GM13976 (cell line): ENCODE data around the gene SAPCD2.

Experiments used
- DNase-seq: peaks from one replicate; pipeline ENCODE4 v3.0.0; 2012; ENCODE audit warnings: low spot score
- CTCF ChIP-seq: IDR thresholded peaks from 2 replicates; pipeline ENCODE4 v1.5.1; 2012; ENCODE audit warnings: borderline replicate concordance, mild to moderate bottlenecking; ENCODE audit not compliant: insufficient read depth; ENCODE audit errors: extremely low read depth, missing control alignments, control extremely low read depth
- in situ Hi-C: fragments of 300-500 bp; cut with MboI; formaldehyde crosslinking; loops from one replicate; pipeline ENCODE4 v1.12.0; 2022; ENCODE audit warnings: low sequenced_read_pairs, mixed read lengths, inconsistent platforms; ENCODE audit not compliant: unreplicated experiment

SAPCD2 gene

GRCh38 chr9:137082222-137082924 is 12.0 kb upstream of the SAPCD2 start:
- in situ Hi-C loops = no loop called here
- no peak for TF ChIP-seq CTCF
- DNase-seq = no peak

- no peak for TF ChIP-seq CTCF
- in situ Hi-C loops = no loop called here
- DNase-seq = no peak
These were observed 10.1 kb upstream of the SAPCD2 start for GRCh38 chr9:137080260-137081122.

GRCh38 chr9:137079401-137079787 is 9.0 kb upstream of the SAPCD2 start:
- TF ChIP-seq CTCF = no peak
- in situ Hi-C loops = no loop called here

GRCh38 chr9:137078701-137079400 is 8.5 kb upstream of the SAPCD2 start:
- DNase-seq = no peak
- no peak for TF ChIP-seq CTCF
- in situ Hi-C loops = no loop called here

More at GRCh38 chr9:137079401-137079787, 9.0 kb upstream of the SAPCD2 start:
- no peak for DNase-seq

- DNase-seq = peak; percentile 54
- TF ChIP-seq CTCF = no peak
- in situ Hi-C loops = no loop called here
These were observed 7.7 kb upstream of the SAPCD2 start for GRCh38 chr9:137077758-137078693.

- TF ChIP-seq CTCF = no peak
- in situ Hi-C loops = no loop called here
- peak; percentile 91 for DNase-seq
These were observed 6.8 kb upstream of the SAPCD2 start, which contains the start of gene UAP1L1 for GRCh38 chr9:137077010-137077747. Gene UAP1L1, plus strand, starts transcription at chr9:137077517. Its CDS starts 16 bp downstream, at chr9:137077533.
